OCI-LY3 (cell line): Measurements from ENCODE around the gene PMM1.
"Not testable (repeated sequence)": the region's sequence is repeated elsewhere in the genome, so short reads cannot be mapped to it uniquely, and the experiment has no call there.

Source experiments
- H2AFZ ChIP-seq: fragments of 200-600, 300-600 bp; shearing (Covaris generic); 2 replicates; pipeline ENCODE4 v1.6.0; 2014; ENCODE audit warnings: antibody characterized with exemption, low read depth, low read length
- H3K27ac ChIP-seq: fragments of 200-600, 300-600 bp; sonication (generic); 2 replicates; pipeline ENCODE4 v1.5.1; 2014; ENCODE audit warnings: mild to moderate bottlenecking, low read length, moderate library complexity, mixed read lengths
- H3K27me3 ChIP-seq: fragments of 200-600, 300-600 bp; sonication (generic); 2 replicates; pipeline ENCODE4 v1.6.1; 2014; ENCODE audit warnings: low read depth, low read length, mixed read lengths
- H3K36me3 ChIP-seq: fragments of 200-600, 300-600 bp; sonication (generic); replicated peaks from 2 replicates; pipeline ENCODE3; 2014; ENCODE audit warnings: low read depth, low read length, mixed read lengths
- H3K4me1 ChIP-seq: fragments of 300-600, 200-600 bp; sonication (generic); 2 replicates; pipeline ENCODE4 v1.6.1; 2014; ENCODE audit warnings: low read length, mixed read lengths
- H3K4me2 ChIP-seq: fragments of 200-600, 300-600 bp; sonication (generic); 2 replicates; pipeline ENCODE4 v1.6.1; 2014; ENCODE audit warnings: low read length, mixed read lengths
- H3K4me3 ChIP-seq: fragments of 300-600, 200-600 bp; sonication (generic); 2 replicates; pipeline ENCODE4 v1.5.1; 2014; ENCODE audit warnings: antibody characterized with exemption, mild to moderate bottlenecking, low read length, moderate library complexity
- H3K79me2 ChIP-seq: fragments of 300-600, 200-600 bp; shearing (Covaris generic); 2 replicates; pipeline ENCODE4 v1.6.1; 2014; ENCODE audit warnings: mild to moderate bottlenecking, low read length, mixed read lengths
- H3K9ac ChIP-seq: fragments of 300-600, 200-600 bp; shearing (Covaris generic); 2 replicates; pipeline ENCODE4 v1.6.0; 2014; ENCODE audit warnings: mild to moderate bottlenecking, low read length, moderate library complexity
- H3K9me3 ChIP-seq: fragments of 200-600, 300-600 bp; shearing (Covaris generic); 2 replicates; pipeline ENCODE4 v1.6.1; 2014; ENCODE audit warnings: low read length, mixed read lengths; ENCODE audit not compliant: insufficient read depth
- H4K20me1 ChIP-seq: fragments of 200-600, 300-600 bp; sonication (generic); 2 replicates; pipeline ENCODE4 v1.6.1; 2016; ENCODE audit warnings: low read length, mixed read lengths; ENCODE audit not compliant: insufficient read depth
- CTCF ChIP-seq: fragments of 200-600, 300-600 bp; sonication (generic); IDR thresholded peaks from 2 replicates; pipeline ENCODE4 v1.5.1; 2014; ENCODE audit warnings: antibody characterized with exemption, low read length, low read depth
- EZH2phosphoT487 ChIP-seq: fragments of 200-600 bp; shearing (Covaris generic); IDR thresholded peaks from 2 replicates; pipeline ENCODE4 v1.6.1; 2018; ENCODE audit warnings: antibody characterized with exemption, mixed run types, low read depth

The PMM1 gene

GRCh38 chr22:41595703-41596102 lies 6.1 kb upstream of the PMM1 start:
- H3K4me2 ChIP-seq = no peak overlapping the region
- no peak overlapping the region for H2AFZ ChIP-seq
- TF ChIP-seq CTCF (no peak), EZH2phosphoT487 (no peak)
- peaks cover 15% of the 10 kb centered on the region for H3K36me3 ChIP-seq
- no peaks in the 10 kb centered on the region for H3K9me3 ChIP-seq
- H3K27ac ChIP-seq = no peak overlapping the region
- H3K4me1 ChIP-seq = no peaks in the 10 kb centered on the region
- no peaks in the 10 kb centered on the region for H4K20me1 ChIP-seq
- H3K9ac ChIP-seq = no peak overlapping the region
- H3K27me3 ChIP-seq = no peaks in the 10 kb centered on the region
- no peak overlapping the region for H3K4me3 ChIP-seq
- no peaks in the 10 kb centered on the region for H3K79me2 ChIP-seq

GRCh38 chr22:41593336-41593960 lies 3.8 kb upstream of the PMM1 start:
- not testable (repeated sequence) for H3K27ac ChIP-seq, H3K9me3 ChIP-seq, H2AFZ ChIP-seq, H3K9ac ChIP-seq, H3K4me2 ChIP-seq, H3K36me3 ChIP-seq, H3K27me3 ChIP-seq, H3K79me2 ChIP-seq, H4K20me1 ChIP-seq, H3K4me1 ChIP-seq, H3K4me3 ChIP-seq

GRCh38 chr22:41587347-41587723 lies 2.3 kb downstream of the PMM1 start:
- Histone ChIP-seq H3K9ac (no peak overlapping the region), H3K79me2 (no peaks in the 10 kb centered on the region), H3K4me3 (no peak overlapping the region), H3K27ac (no peak overlapping the region), H2AFZ (no peak overlapping the region), H3K27me3 (no peaks in the 10 kb centered on the region), H3K4me1 (peaks cover 13% of the 10 kb centered on the region), H3K4me2 (no peak overlapping the region), H3K36me3 (no peaks in the 10 kb centered on the region), H4K20me1 (no peaks in the 10 kb centered on the region), H3K9me3 (no peaks in the 10 kb centered on the region)
- TF ChIP-seq CTCF (no peak), EZH2phosphoT487 (no peak)

- Histone ChIP-seq H3K9me3 (no peaks in the 10 kb centered on the region), H3K4me2 (no peak overlapping the region), H3K27me3 (no peaks in the 10 kb centered on the region), H3K27ac (no peak overlapping the region), H3K4me3 (no peak overlapping the region), H2AFZ (no peak overlapping the region), H3K4me1 (peaks cover 22% of the 10 kb centered on the region), H4K20me1 (no peaks in the 10 kb centered on the region), H3K36me3 (no peaks in the 10 kb centered on the region), H3K79me2 (no peaks in the 10 kb centered on the region), H3K9ac (no peak overlapping the region)
- TF ChIP-seq EZH2phosphoT487 = no peak
- no peak for TF ChIP-seq CTCF
These were observed 3.7 kb downstream of the PMM1 start for GRCh38 chr22:41585898-41586297.
